HEK293 (cell line): ENCODE measurements around the gene PIP5K1C.

Source experiments
- CTCF ChIA-PET: fragments of 350-600 bp; formaldehyde crosslinking; extraction: SDS; loops from one replicate; lab custom pipeline; 2021; ENCODE audit warnings: antibody characterized with exemption; lab: Yijun Ruan, JAX
- POLR2A ChIA-PET: fragments of 300-600 bp; formaldehyde crosslinking; extraction: SDS; loops from one replicate; lab custom pipeline; 2020; ENCODE audit warnings: antibody characterized with exemption, inconsistent platforms; lab: Yijun Ruan, JAX
- H3K27ac ChIP-seq: fragments of 200-500 bp; sonication (Bioruptor generic); 2 replicates; pipeline ENCODE4 v1.5.1; 2014; ENCODE audit warnings: low read depth, low read length, control low read depth, inconsistent platforms; ENCODE audit errors: extremely low read depth
- H3K36me3 ChIP-seq, 2 experiments: fragments of 200-500 bp in 1 of 2; sonication (Bioruptor generic) in 1 of 2; 1 replicate in 1 of 2; 2 replicates in 1 of 2; pipeline ENCODE4 v1.5.1; 2014 to 2017; ENCODE audit warnings: inconsistent platforms in 2 of 2, low read length in 2 of 2; ENCODE audit not compliant: control insufficient read depth in 2 of 2, insufficient read depth in 1 of 2
- H3K4me1 ChIP-seq: fragments of 200-500 bp; sonication (Bioruptor generic); 2 replicates; pipeline ENCODE4 v1.5.1; 2014; ENCODE audit warnings: mild to moderate bottlenecking, low read length, inconsistent platforms; ENCODE audit not compliant: control insufficient read depth, insufficient read depth
- H3K4me3 ChIP-seq: 2 replicates; pipeline ENCODE4 v1.5.1; 2011; ENCODE audit warnings: low read depth, mild to moderate bottlenecking, control low read depth, low read length, moderate library complexity
- H3K9me3 ChIP-seq: fragments of 200-500 bp; sonication (Bioruptor generic); 2 replicates; pipeline ENCODE4 v1.5.1; 2014; ENCODE audit warnings: low read depth, low read length, inconsistent platforms; ENCODE audit not compliant: control insufficient read depth, insufficient read depth
- AEBP2 ChIP-seq: fragments of 450-650 bp; formaldehyde crosslinking; IDR thresholded peaks from 2 replicates; pipeline ENCODE4 v1.5.1; 2016; ENCODE audit warnings: missing biosample characterization, missing genetic modification characterization, borderline replicate concordance
- GLIS1 ChIP-seq: fragments of 450-650 bp; formaldehyde crosslinking; IDR thresholded peaks from 2 replicates; pipeline ENCODE4 v1.5.1; 2016; ENCODE audit warnings: missing biosample characterization, missing genetic modification characterization
- HOXC10 ChIP-seq: sonication (generic); formaldehyde crosslinking; IDR thresholded peaks from 2 replicates; pipeline ENCODE4 v1.8.1; 2023; ENCODE audit warnings: mild to moderate bottlenecking, missing genetic modification reagents
- KLF10 ChIP-seq: fragments of 450-650 bp; IDR thresholded peaks from 2 replicates; pipeline ENCODE4 v1.5.1; 2018; ENCODE audit warnings: missing biosample characterization, mild to moderate bottlenecking, missing genetic modification characterization
- KLF8 ChIP-seq: fragments of 450-650 bp; formaldehyde crosslinking; IDR thresholded peaks from 2 replicates; pipeline ENCODE4 v1.5.1; 2016; ENCODE audit warnings: missing biosample characterization, missing genetic modification characterization
- MYNN ChIP-seq: fragments of 450-650 bp; formaldehyde crosslinking; IDR thresholded peaks from 2 replicates; pipeline ENCODE4 v1.5.1; 2016; ENCODE audit warnings: missing biosample characterization, missing genetic modification characterization, borderline replicate concordance
- PRDM4 ChIP-seq: fragments of 450-650 bp; formaldehyde crosslinking; IDR thresholded peaks from 2 replicates; pipeline ENCODE4 v1.5.1; 2017; ENCODE audit warnings: missing biosample characterization, missing genetic modification characterization
- ZBTB10 ChIP-seq: fragments of 450-650 bp; formaldehyde crosslinking; IDR thresholded peaks from 2 replicates; pipeline ENCODE4 v1.5.1; 2016; ENCODE audit warnings: missing biosample characterization, missing genetic modification characterization
- ZIC2 ChIP-seq: fragments of 450-650 bp; formaldehyde crosslinking; IDR thresholded peaks from 2 replicates; pipeline ENCODE4 v1.5.1; 2016; ENCODE audit warnings: missing biosample characterization, missing genetic modification characterization
- ZNF114 ChIP-seq: fragments of 450-650 bp; formaldehyde crosslinking; IDR thresholded peaks from 2 replicates; pipeline ENCODE4 v1.5.0; 2017; ENCODE audit warnings: missing biosample characterization, missing genetic modification characterization
- ZNF146 ChIP-seq: fragments of 450-650 bp; formaldehyde crosslinking; IDR thresholded peaks from 2 replicates; pipeline ENCODE4 v1.5.1; 2016; ENCODE audit warnings: missing biosample characterization, missing genetic modification characterization
- ZNF324 ChIP-seq: fragments of 450-650 bp; formaldehyde crosslinking; IDR thresholded peaks from 2 replicates; pipeline ENCODE4 v1.5.1; 2016; ENCODE audit warnings: missing biosample characterization, missing genetic modification characterization
- ZNF335 ChIP-seq: fragments of 450-650 bp; formaldehyde crosslinking; conservative IDR thresholded peaks from 2 replicates; pipeline ENCODE4 v1.5.1; 2016; ENCODE audit warnings: missing biosample characterization, missing genetic modification characterization
- ZNF416 ChIP-seq: fragments of 450-650 bp; formaldehyde crosslinking; IDR thresholded peaks from 2 replicates; pipeline ENCODE4 v1.5.1; 2016; ENCODE audit warnings: missing biosample characterization, missing genetic modification characterization
- ZNF621 ChIP-seq: fragments of 450-650 bp; formaldehyde crosslinking; IDR thresholded peaks from 2 replicates; pipeline ENCODE4 v1.5.1; 2017; ENCODE audit warnings: missing biosample characterization, missing genetic modification characterization
- ZNF623 ChIP-seq: fragments of 450-650 bp; formaldehyde crosslinking; IDR thresholded peaks from 2 replicates; pipeline ENCODE4 v1.5.1; 2016; ENCODE audit warnings: missing biosample characterization, missing genetic modification characterization
- ZNF670 ChIP-seq: fragments of 450-650 bp; formaldehyde crosslinking; IDR thresholded peaks from 2 replicates; pipeline ENCODE4 v1.5.1; 2016; ENCODE audit warnings: missing biosample characterization, missing genetic modification characterization, low read depth
- ZNF677 ChIP-seq: fragments of 450-650 bp; IDR thresholded peaks from 2 replicates; pipeline ENCODE4 v1.5.0; 2018; ENCODE audit warnings: missing biosample characterization, mild to moderate bottlenecking, missing genetic modification characterization, moderate library complexity
- ZNF692 ChIP-seq: fragments of 450-650 bp; formaldehyde crosslinking; IDR thresholded peaks from 2 replicates; pipeline ENCODE4 v1.5.1; 2016; ENCODE audit warnings: missing biosample characterization, missing genetic modification characterization
- ZNF76 ChIP-seq: fragments of 450-650 bp; formaldehyde crosslinking; IDR thresholded peaks from 2 replicates; pipeline ENCODE4; 2016; ENCODE audit warnings: low read depth, missing biosample characterization, missing genetic modification characterization, borderline replicate concordance
- ZNF776 ChIP-seq: fragments of 450-650 bp; formaldehyde crosslinking; IDR thresholded peaks from 2 replicates; pipeline ENCODE4 v1.5.0; 2017; ENCODE audit warnings: missing biosample characterization, missing genetic modification characterization, borderline replicate concordance
- ZNF843 ChIP-seq: fragments of 450-650 bp; formaldehyde crosslinking; IDR thresholded peaks from 2 replicates; pipeline ENCODE4 v1.5.1; 2016; ENCODE audit warnings: missing biosample characterization, missing genetic modification characterization
- TF ChIP-seq, protein P1 (sequence below): fragments of 450-650 bp; formaldehyde crosslinking; IDR thresholded peaks from 2 replicates; pipeline ENCODE4 v1.5.1; 2017; ENCODE audit warnings: missing biosample characterization, missing genetic modification characterization

Gene PIP5K1C

GRCh38 chr19:3604987-3605343 is 95.3 kb downstream of the PIP5K1C start (continued):
- no peak for TF ChIP-seq GLIS1 (tag by site-specific recombination)
- TF ChIP-seq ZNF621 (tag by site-specific recombination) = no peak
- TF ChIP-seq ZNF677 (tag by site-specific recombination) = no peak
- no peak for TF ChIP-seq AEBP2 (tag by site-specific recombination)

DNA sequence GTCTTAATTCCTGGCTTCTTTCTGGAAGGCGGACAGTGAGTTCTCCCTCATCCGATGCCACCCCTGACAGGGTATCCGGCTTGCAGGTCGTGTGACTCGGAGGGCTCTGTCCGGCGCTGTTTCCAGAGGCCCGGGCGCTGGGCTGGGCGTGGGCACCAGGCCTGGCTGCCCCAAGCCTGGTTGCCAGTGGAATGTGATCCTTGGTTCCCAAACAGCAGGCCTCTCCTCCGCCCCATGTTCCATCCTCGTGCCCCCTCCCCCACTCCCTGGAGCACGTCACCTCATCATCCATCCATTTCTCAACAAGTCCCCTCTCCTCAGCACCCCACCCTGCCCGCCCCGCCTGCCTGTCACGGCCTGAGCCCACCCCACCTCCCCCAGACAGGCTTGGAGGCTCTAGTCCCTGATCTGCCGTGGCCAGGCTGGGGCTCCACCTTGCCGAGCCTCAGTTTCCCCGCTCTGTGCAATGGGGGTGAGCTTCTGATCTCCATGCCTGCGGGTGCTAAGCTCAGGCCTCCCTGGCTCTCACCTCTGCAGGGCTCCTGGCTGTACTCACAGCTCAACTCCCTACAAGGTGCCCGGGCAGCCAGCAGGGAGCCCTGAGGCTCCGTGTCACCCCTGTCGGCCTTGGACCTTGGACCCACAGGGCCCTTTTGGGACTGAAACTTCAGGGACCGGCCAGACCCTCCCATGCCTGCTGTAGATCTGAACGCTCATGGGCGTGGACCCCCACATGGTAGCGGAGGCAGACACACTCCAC is 95.9 kb downstream of the PIP5K1C start:
- no peaks in the 10 kb centered on the region; a peak in 1 of 3 replicates for H3K36me3 ChIP-seq
- H3K27ac ChIP-seq = no peak overlapping the region
- no peak overlapping the region for H3K4me3 ChIP-seq
- POLR2A ChIA-PET = no interaction called here
- no peaks in the 10 kb centered on the region for H3K9me3 ChIP-seq
- no peak for TF ChIP-seq MYNN
- no peak for TF ChIP-seq ZBTB10
- TF ChIP-seq ZNF843 (tag by site-specific recombination) = no peak
- TF ChIP-seq ZNF324 (tag by site-specific recombination) = no peak
- TF ChIP-seq ZNF335 (tag by site-specific recombination) = no peak
- TF ChIP-seq, protein P1, sequence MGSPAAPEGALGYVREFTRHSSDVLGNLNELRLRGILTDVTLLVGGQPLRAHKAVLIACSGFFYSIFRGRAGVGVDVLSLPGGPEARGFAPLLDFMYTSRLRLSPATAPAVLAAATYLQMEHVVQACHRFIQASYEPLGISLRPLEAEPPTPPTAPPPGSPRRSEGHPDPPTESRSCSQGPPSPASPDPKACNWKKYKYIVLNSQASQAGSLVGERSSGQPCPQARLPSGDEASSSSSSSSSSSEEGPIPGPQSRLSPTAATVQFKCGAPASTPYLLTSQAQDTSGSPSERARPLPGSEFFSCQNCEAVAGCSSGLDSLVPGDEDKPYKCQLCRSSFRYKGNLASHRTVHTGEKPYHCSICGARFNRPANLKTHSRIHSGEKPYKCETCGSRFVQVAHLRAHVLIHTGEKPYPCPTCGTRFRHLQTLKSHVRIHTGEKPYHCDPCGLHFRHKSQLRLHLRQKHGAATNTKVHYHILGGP (tag by site-specific recombination) = no peak
- CTCF ChIA-PET = interaction anchor here (0.6 kb wide), 1 partner anchor 15 kb away, joined by 3 read pairs; no protein-coding TSS in a partner anchor
- H3K4me1 ChIP-seq = peaks cover 3% of the 10 kb centered on the region; the same call in 1 of the 2 replicates

DNA sequence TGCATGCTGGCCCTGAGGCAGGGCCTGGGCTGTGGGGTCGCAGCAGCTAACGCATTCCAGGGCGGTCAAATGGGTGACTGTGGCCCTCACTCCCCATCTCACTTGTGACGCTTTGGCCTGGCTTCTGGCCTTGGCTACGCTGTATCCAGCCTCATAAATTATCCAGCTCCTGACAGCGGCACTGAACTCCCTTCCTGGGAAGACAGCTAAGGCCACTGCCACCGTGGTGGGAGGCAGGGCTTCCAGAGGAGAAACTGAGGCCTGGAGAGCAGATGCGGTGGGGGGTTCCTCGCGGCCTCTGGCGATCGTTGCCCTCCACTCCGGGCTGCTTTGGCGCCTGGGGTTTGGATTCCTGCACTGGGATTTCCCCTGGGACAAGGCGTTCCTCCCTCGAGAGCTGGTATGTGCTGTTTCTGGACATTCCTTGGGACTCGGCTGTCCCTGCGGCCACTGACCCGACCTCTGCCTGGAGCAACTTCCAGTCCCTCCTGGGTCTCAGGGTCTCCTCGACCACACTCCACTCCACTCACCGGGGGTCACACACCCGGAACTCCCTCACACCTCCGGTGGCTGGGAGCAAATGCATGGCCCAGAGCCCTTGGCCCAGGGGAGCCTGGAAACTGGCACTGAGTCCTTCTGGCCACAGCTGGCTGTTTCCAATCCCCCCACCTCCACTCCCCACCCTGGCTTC is 97.0 kb downstream of the PIP5K1C start:
- no peak overlapping the region for H3K4me3 ChIP-seq
- ChIA-PET CTCF (interaction anchor here (0.6 kb wide), 1 partner anchor 14 kb away, joined by 3 read pairs; no protein-coding TSS in a partner anchor), POLR2A (no interaction called here)
- no peak overlapping the region for H3K27ac ChIP-seq
- peak; percentile 100 for TF ChIP-seq PRDM4 (tag by site-specific recombination)
- TF ChIP-seq ZNF146 (tag by site-specific recombination) = no peak
- TF ChIP-seq ZNF623 (tag by site-specific recombination) = peak; percentile 28; the same call in 1 of the 2 replicates
- TF ChIP-seq ZNF114 (tag by site-specific recombination) = no peak
- TF ChIP-seq ZNF776 (tag by site-specific recombination) = no peak
- TF ChIP-seq ZIC2 (tag by site-specific recombination) = no peak
- TF ChIP-seq KLF8 (tag by site-specific recombination) = peak; percentile 12; the same call in 1 of the 2 replicates
- TF ChIP-seq KLF10 = no peak
- TF ChIP-seq ZNF76 = no peak
- no peak for TF ChIP-seq ZNF692 (tag by site-specific recombination)
- TF ChIP-seq HOXC10 (CRISPR knock-in tag) = no peak
- no peak for TF ChIP-seq GLIS1 (tag by site-specific recombination)
- TF ChIP-seq ZNF416 (tag by site-specific recombination) = no peak
- TF ChIP-seq ZNF670 (tag by site-specific recombination) = no peak
- H3K9me3 ChIP-seq = no peaks in the 10 kb centered on the region
- H3K4me1 ChIP-seq = peaks cover 3% of the 10 kb centered on the region; the same call in 1 of the 2 replicates
- H3K36me3 ChIP-seq = no peaks in the 10 kb centered on the region; a peak in 1 of 3 replicates
